GM18873 (cell line): ENCODE data around the gene CCT8L2.
"Not testable (repeated sequence)": the region's sequence is repeated elsewhere in the genome, so short reads cannot be mapped to it uniquely, and the experiment has no call there.

Source experiments
- ATAC-seq: cut with Tn5 transposase; IDR thresholded peaks from one replicate; pipeline ENCODE4 v1.9.1; 2021; ENCODE audit warnings: mild to moderate bottlenecking, moderate library complexity, moderate number of reproducible peaks; ENCODE audit not compliant: unreplicated experiment, low FRiP score

CCT8L2 gene

GRCh38 chr22:16599648-16600047 lies 7.0 kb upstream of the CCT8L2 start:
- not testable (repeated sequence) for ATAC-seq

GRCh38 chr22:16595251-16595650 lies 2.6 kb upstream of the CCT8L2 start:
- not testable (repeated sequence) for ATAC-seq

GRCh38 chr22:16594026-16594425 lies 1.4 kb upstream of the CCT8L2 start:
- ATAC-seq = no peak

- not testable (repeated sequence) for ATAC-seq
Measured at GRCh38 chr22:16592231-16592630, 379 bp downstream of the CCT8L2 start.

GRCh38 chr22:16591136-16591535 lies 1.5 kb downstream of the CCT8L2 start:
- ATAC-seq = not testable (repeated sequence)

- ATAC-seq = no peak
Measured at GRCh38 chr22:16586991-16587390, 5.6 kb downstream of the CCT8L2 start.

GRCh38 chr22:16586170-16586569 lies 6.4 kb downstream of the CCT8L2 start:
- ATAC-seq = no peak

GRCh38 chr22:16580872-16581271 lies 11.7 kb downstream of the CCT8L2 start:
- ATAC-seq = not testable (repeated sequence)

GRCh38 chr22:16569240-16569834 lies 23.3 kb downstream of the CCT8L2 start:
- not testable (repeated sequence) for ATAC-seq

- ATAC-seq = no peak
Measured at GRCh38 chr22:16568425-16568758, 24.2 kb downstream of the CCT8L2 start.

GRCh38 chr22:16567617-16568424 lies 24.8 kb downstream of the CCT8L2 start:
- ATAC-seq = not testable (repeated sequence)

GRCh38 chr22:16566421-16567151 lies 26.0 kb downstream of the CCT8L2 start:
- ATAC-seq = not testable (repeated sequence)

- not testable (repeated sequence) for ATAC-seq
Measured at GRCh38 chr22:16565585-16566420, 26.8 kb downstream of the CCT8L2 start.

- ATAC-seq = not testable (repeated sequence)
Measured at GRCh38 chr22:16564837-16565584, 27.6 kb downstream of the CCT8L2 start.

GRCh38 chr22:16563555-16564520 lies 28.8 kb downstream of the CCT8L2 start:
- ATAC-seq = no peak

- ATAC-seq = no peak
Measured at GRCh38 chr22:16562711-16563554, 29.7 kb downstream of the CCT8L2 start.

GRCh38 chr22:16561093-16561658 lies 31.4 kb downstream of the CCT8L2 start:
- not testable (repeated sequence) for ATAC-seq
